GM23338 (cell line): ENCODE results near the gene PPL.

Experiments used
- CREB1 ChIP-seq: fragments of 250-450 bp; sonication (Bioruptor Pico); IDR thresholded peaks from 2 replicates; pipeline ENCODE4 v1.5.0; 2020; ENCODE audit warnings: low read depth, mild to moderate bottlenecking, moderate library complexity
- CTCF ChIP-seq, 2 experiments: fragments of 200-600 bp in 1 of 2; sonication (generic) in 1 of 2; conservative IDR thresholded peaks; 2 replicates each; pipeline versions ENCODE4 v1.5.1 to v1.6.1; 2016 to 2017; ENCODE audit warnings: antibody characterized with exemption in 2 of 2, low read depth in 2 of 2, mild to moderate bottlenecking in 2 of 2, moderate library complexity in 1 of 2
- EZH2 ChIP-seq: fragments of 200-600 bp; sonication (generic); IDR thresholded peaks from one replicate; pipeline ENCODE4 v1.8.0; 2017; ENCODE audit warnings: antibody characterized with exemption, mild to moderate bottlenecking, low read depth; ENCODE audit not compliant: unreplicated experiment
- EZH2phosphoT487 ChIP-seq: fragments of 200-600 bp; sonication (generic); IDR thresholded peaks from one replicate; pipeline ENCODE4 v1.8.1; 2018; ENCODE audit warnings: antibody characterized with exemption; ENCODE audit not compliant: unreplicated experiment
- REST ChIP-seq: IDR thresholded peaks from one replicate; pipeline ENCODE4 v1.6.1; 2018; ENCODE audit warnings: antibody characterized with exemption; ENCODE audit not compliant: unreplicated experiment

DNA sequence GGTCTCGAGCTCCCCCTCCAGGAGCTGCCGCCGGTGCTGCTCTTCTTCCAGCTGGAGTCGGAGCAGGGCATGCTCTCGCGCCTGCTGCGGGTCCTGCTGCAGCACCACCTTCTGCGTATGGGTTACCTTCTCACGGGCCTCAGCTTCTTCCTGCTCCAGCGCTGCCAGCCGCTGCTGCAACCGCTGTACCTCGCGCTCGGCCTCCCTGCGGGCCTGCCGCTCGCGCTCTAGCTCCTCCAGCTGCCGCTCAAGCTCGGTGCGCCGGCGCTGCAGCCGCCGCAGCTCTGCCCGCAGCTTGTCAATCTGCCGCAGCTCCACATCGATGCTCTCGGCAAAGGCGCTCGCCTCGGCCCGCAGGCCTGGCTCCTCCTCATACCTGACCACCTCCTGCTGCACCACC, 52.7 kb downstream of the PPL start:
- TF ChIP-seq CTCF (conservative IDR thresholded peaks at IDR 0.05; ENCODE audit: low read depth in 2 of 2) (no peak), EZH2 (no peak), EZH2phosphoT487 (no peak), REST (no peak), CREB1 (CRISPR knock-in tag) (no peak)
